GM12874 (cell line): ENCODE data around the gene BCL2L2.

Experiments
- CTCF ChIP-seq: IDR thresholded peaks from 2 replicates; pipeline ENCODE4 v1.5.1; 2011; ENCODE audit warnings: low read depth, mild to moderate bottlenecking, control low read depth, low read length, moderate library complexity; ENCODE audit not compliant: insufficient read depth

BCL2L2 gene

GRCh38 chr14:23284654-23285529 is 21.7 kb upstream of the BCL2L2 start:
- TF ChIP-seq CTCF: no peak

GRCh38 chr14:23285530-23286019 is 21.1 kb upstream of the BCL2L2 start:
- TF ChIP-seq CTCF: no peak

- no peak for TF ChIP-seq CTCF
These were observed 20.4 kb upstream of the BCL2L2 start, which contains the start of gene HOMEZ for GRCh38 chr14:23286020-23286901. Gene HOMEZ, minus strand, starts transcription at chr14:23286132. Its CDS starts 180 bp downstream, at chr14:23285952.

DNA sequence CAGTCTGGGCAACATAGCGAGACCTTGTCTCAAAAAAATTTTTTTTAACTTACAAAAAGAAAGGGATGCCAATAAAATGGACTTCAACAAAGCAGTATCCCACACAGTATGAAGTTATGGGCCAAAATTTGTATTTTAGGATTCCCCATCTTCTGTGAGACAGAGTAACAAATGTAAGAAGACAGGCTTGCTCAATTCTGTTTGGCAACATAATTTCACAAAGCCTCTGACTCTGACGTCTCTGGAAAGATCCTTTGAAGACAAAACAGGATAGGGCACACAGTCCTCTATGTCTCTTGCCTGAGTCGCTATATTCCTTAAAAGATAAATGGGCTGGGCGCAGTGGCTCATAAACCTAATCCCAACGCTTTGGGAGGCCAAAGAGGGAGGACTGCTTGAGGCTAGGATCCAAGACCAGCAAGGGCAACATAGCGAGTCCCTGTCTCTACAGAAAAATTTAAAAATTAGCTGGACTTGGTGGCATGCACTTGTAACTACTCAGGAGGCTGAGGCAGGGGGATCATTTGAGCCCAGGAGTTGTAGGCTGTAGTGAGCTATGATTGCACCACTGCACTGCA is 19.6 kb upstream of the BCL2L2 start:
- no peak for TF ChIP-seq CTCF

DNA sequence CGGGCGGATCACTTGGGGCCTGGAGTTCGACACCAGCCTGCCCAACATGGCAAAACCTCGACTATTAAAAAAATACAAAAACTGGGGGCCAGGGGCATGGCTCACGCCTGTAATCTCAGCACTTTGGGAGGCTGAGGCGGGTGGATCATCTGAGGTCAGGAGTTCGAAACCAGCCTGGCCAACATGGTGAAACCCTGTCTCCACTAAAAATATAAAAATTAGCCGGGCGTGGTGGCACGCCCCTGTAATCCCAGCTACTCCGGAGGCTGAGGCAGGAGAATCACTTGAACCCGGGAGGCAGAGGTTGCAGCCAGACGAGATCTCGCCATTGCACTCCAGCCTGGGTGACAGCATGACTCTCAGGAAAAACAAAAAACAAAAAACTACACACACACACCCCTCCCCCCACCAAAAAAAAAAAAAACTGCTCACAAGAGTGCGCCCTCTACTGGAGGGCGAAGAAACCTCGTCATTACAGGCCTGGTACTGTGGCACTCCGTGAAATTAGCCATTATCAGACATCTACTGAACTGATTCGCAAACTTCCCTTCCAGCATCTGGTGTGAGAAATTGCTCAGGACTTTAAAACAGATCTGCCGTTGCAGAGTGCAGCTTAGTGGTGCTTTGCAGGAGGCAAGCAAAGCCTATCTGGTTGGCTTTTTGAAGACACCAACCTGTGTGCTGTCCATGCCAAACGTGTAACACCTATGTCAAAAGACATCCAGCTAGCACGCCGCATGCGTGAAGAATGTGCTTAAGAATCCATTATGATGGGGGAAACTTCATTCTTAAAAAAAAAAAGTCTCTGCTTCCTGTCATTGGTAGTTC is 11.7 kb upstream of the BCL2L2 start:
- TF ChIP-seq CTCF: peak; percentile 85

GRCh38 chr14:23296012-23296777 is 10.4 kb upstream of the BCL2L2 start:
- no peak for TF ChIP-seq CTCF
